Stimulated activated naive B cell treated with anti-CD40 and anti-IgM and Interleukin-4, amounts not matched to agents 10 μg/mL and 1 μg/mL and 100 μg/mL, for 72 hours (primary cell): Measurements from ENCODE around the gene ZNF236.

ENCODE experiments used
- ATAC-seq, 2 donors: fragments of 150-1000 bp; cut with Tn5 transposase; replicated peaks; 2 replicates each; pipeline ENCODE4 v1.10.0; 2021; ENCODE audit warnings: moderate library complexity in 1 of 2
- DNase-seq: peaks from one replicate; pipeline ENCODE4 v3.0.0; 2021
- H3K27ac Mint-ChIP-seq: one replicate; pipeline ENCODE4 v1.8.0; 2022; ENCODE audit warnings: mild to moderate bottlenecking, mixed read lengths
- H3K27me3 Mint-ChIP-seq, 2 donors: one replicate each; pipeline ENCODE4 v1.8.0; 2022; ENCODE audit warnings: mixed read lengths in 2 of 2
- H3K36me3 Mint-ChIP-seq, 2 donors: one replicate each; pipeline ENCODE4 v1.8.0; 2022; ENCODE audit warnings: mixed read lengths in 2 of 2, mild to moderate bottlenecking in 1 of 2
- H3K4me1 Mint-ChIP-seq, 2 donors: one replicate each; pipeline ENCODE4 v1.8.0; 2022; ENCODE audit warnings: mixed read lengths in 2 of 2, mild to moderate bottlenecking in 1 of 2
- H3K4me3 Mint-ChIP-seq, 2 donors: one replicate each; pipeline ENCODE4 v1.8.0; 2022; ENCODE audit warnings: mild to moderate bottlenecking in 2 of 2, mixed read lengths in 2 of 2, moderate library complexity in 1 of 2
- H3K9me3 Mint-ChIP-seq, 2 donors: one replicate each; pipeline ENCODE4 v1.8.0; 2022; ENCODE audit warnings: mixed read lengths in 2 of 2, mild to moderate bottlenecking in 1 of 2

Gene ZNF236

GRCh38 chr18:76920974-76921373 is 98.6 kb downstream of the ZNF236 start:
- Mint-ChIP-seq H3K27ac (no peak overlapping the region), H3K4me3 (no peak overlapping the region), H3K36me3 (peaks cover 51 to 54% of the 10 kb centered on the region in 2 donors), H3K9me3 (no peaks in the 10 kb centered on the region), H3K27me3 (no peaks in the 10 kb centered on the region), H3K4me1 (peaks cover 9 to 17% of the 10 kb centered on the region in 2 donors)
- DNase-seq (no peak), ATAC-seq (no peak)

GRCh38 chr18:76922107-76922506 is 99.8 kb downstream of the ZNF236 start:
- peak overlapping the region in 1 of 2 donors; percentile 18 for H3K4me3 Mint-ChIP-seq
- no peaks in the 10 kb centered on the region for H3K9me3 Mint-ChIP-seq
- ATAC-seq, result peak; percentile 100
- H3K4me1 Mint-ChIP-seq, result peaks cover 9 to 17% of the 10 kb centered on the region in 2 donors
- peaks cover 53 to 59% of the 10 kb centered on the region in 2 donors for H3K36me3 Mint-ChIP-seq
- peak overlapping the region; percentile 72 for H3K27ac Mint-ChIP-seq
- peak; percentile 47 for DNase-seq
- H3K27me3 Mint-ChIP-seq, result no peaks in the 10 kb centered on the region

GRCh38 chr18:76923485-76924085 is 101.2 kb downstream of the ZNF236 start:
- Mint-ChIP-seq H3K27me3 (no peaks in the 10 kb centered on the region), H3K4me1 (peaks cover 10 to 20% of the 10 kb centered on the region in 2 donors)
- no peak for ATAC-seq

GRCh38 chr18:76925501-76925900 is 103.1 kb downstream of the ZNF236 start:
- no peak overlapping the region for H3K27ac Mint-ChIP-seq
- peaks cover 13 to 23% of the 10 kb centered on the region in 2 donors for H3K4me1 Mint-ChIP-seq
- H3K27me3 Mint-ChIP-seq, result no peaks in the 10 kb centered on the region
- H3K9me3 Mint-ChIP-seq, result no peaks in the 10 kb centered on the region
- ATAC-seq (no peak), DNase-seq (no peak)
- no peak overlapping the region for H3K4me3 Mint-ChIP-seq
- peaks cover 47 to 52% of the 10 kb centered on the region in 2 donors for H3K36me3 Mint-ChIP-seq

More at GRCh38 chr18:76923485-76924085, 101.2 kb downstream of the ZNF236 start:
- no peak for DNase-seq
- no peak overlapping the region for H3K4me3 Mint-ChIP-seq
- H3K27ac Mint-ChIP-seq, result no peak overlapping the region
- peaks cover 51 to 55% of the 10 kb centered on the region in 2 donors for H3K36me3 Mint-ChIP-seq
- no peaks in the 10 kb centered on the region for H3K9me3 Mint-ChIP-seq

- Mint-ChIP-seq H3K36me3 (peaks cover 36 to 44% of the 10 kb centered on the region in 2 donors), H3K9me3 (no peaks in the 10 kb centered on the region), H3K27me3 (no peaks in the 10 kb centered on the region), H3K4me1 (peaks cover 5 to 9% of the 10 kb centered on the region in 2 donors), H3K4me3 (no peak overlapping the region), H3K27ac (no peak overlapping the region)
- DNase-seq, result no peak
- no peak for ATAC-seq
These were observed 104.9 kb downstream of the ZNF236 start for GRCh38 chr18:76927223-76927725.

- DNase-seq, result no peak
- H3K4me1 Mint-ChIP-seq, result peaks cover 6 to 9% of the 10 kb centered on the region in 2 donors
- no peak overlapping the region for H3K4me3 Mint-ChIP-seq
- peak overlapping the region; percentile 16 for H3K27ac Mint-ChIP-seq
- H3K36me3 Mint-ChIP-seq, result peaks cover 44 to 49% of the 10 kb centered on the region in 2 donors
- ATAC-seq, result no peak
- H3K27me3 Mint-ChIP-seq, result no peaks in the 10 kb centered on the region
- no peaks in the 10 kb centered on the region for H3K9me3 Mint-ChIP-seq
These were observed 106.0 kb downstream of the ZNF236 start for GRCh38 chr18:76928179-76928868.

GRCh38 chr18:76931171-76931570 is 108.8 kb downstream of the ZNF236 start:
- Mint-ChIP-seq H3K27me3 (no peaks in the 10 kb centered on the region), H3K9me3 (no peaks in the 10 kb centered on the region), H3K4me1 (peaks cover 6 to 9% of the 10 kb centered on the region in 2 donors), H3K4me3 (no peak overlapping the region), H3K36me3 (peaks cover 35 to 50% of the 10 kb centered on the region in 2 donors), H3K27ac (no peak overlapping the region)
- ATAC-seq, result no peak
- DNase-seq, result no peak

GRCh38 chr18:76932026-76932819 is 109.9 kb downstream of the ZNF236 start:
- Mint-ChIP-seq H3K4me3 (no peak overlapping the region), H3K36me3 (peaks cover 32 to 50% of the 10 kb centered on the region in 2 donors)

GRCh38 chr18:76935722-76936337 is 113.5 kb downstream of the ZNF236 start:
- Mint-ChIP-seq H3K4me3 (no peak overlapping the region), H3K9me3 (no peaks in the 10 kb centered on the region), H3K27me3 (no peaks in the 10 kb centered on the region), H3K27ac (no peak overlapping the region), H3K36me3 (peaks cover 34 to 54% of the 10 kb centered on the region in 2 donors), H3K4me1 (peaks cover 0 to 9% of the 10 kb centered on the region in 2 donors)
- DNase-seq (no peak), ATAC-seq (no peak)

More at GRCh38 chr18:76932026-76932819, 109.9 kb downstream of the ZNF236 start:
- Mint-ChIP-seq H3K4me1 (peaks cover 6 to 9% of the 10 kb centered on the region in 2 donors), H3K9me3 (no peaks in the 10 kb centered on the region), H3K27ac (peak overlapping the region; percentile 59), H3K27me3 (no peaks in the 10 kb centered on the region)
- ATAC-seq (no peak), DNase-seq (no peak)

GRCh38 chr18:76936877-76937276 is 114.5 kb downstream of the ZNF236 start:
- no peak overlapping the region for H3K27ac Mint-ChIP-seq
- no peaks in the 10 kb centered on the region for H3K27me3 Mint-ChIP-seq
- no peaks in the 10 kb centered on the region for H3K9me3 Mint-ChIP-seq
- peaks cover 0 to 9% of the 10 kb centered on the region in 2 donors for H3K4me1 Mint-ChIP-seq
- DNase-seq, result no peak
- H3K4me3 Mint-ChIP-seq, result no peak overlapping the region
- H3K36me3 Mint-ChIP-seq, result peaks cover 32 to 54% of the 10 kb centered on the region in 2 donors
- ATAC-seq, result no peak

GRCh38 chr18:76937597-76937996 is 115.2 kb downstream of the ZNF236 start:
- no peaks in the 10 kb centered on the region for H3K9me3 Mint-ChIP-seq
- peaks cover 26 to 49% of the 10 kb centered on the region in 2 donors for H3K36me3 Mint-ChIP-seq
- H3K27me3 Mint-ChIP-seq, result no peaks in the 10 kb centered on the region
- no peak overlapping the region for H3K4me3 Mint-ChIP-seq
- no peak for ATAC-seq
- no peak overlapping the region for H3K27ac Mint-ChIP-seq
- H3K4me1 Mint-ChIP-seq, result peaks cover 0 to 6% of the 10 kb centered on the region in 2 donors
- DNase-seq, result no peak

GRCh38 chr18:76938619-76939018 is 116.3 kb downstream of the ZNF236 start:
- peak overlapping the region; percentile 20 for H3K27ac Mint-ChIP-seq

GRCh38 chr18:76941284-76941683 is 118.9 kb downstream of the ZNF236 start:
- no peak overlapping the region for H3K4me3 Mint-ChIP-seq
- peaks cover 0 to 6% of the 10 kb centered on the region in 2 donors for H3K9me3 Mint-ChIP-seq

More at GRCh38 chr18:76938619-76939018, 116.3 kb downstream of the ZNF236 start:
- no peak overlapping the region for H3K4me3 Mint-ChIP-seq
- no peaks in the 10 kb centered on the region for H3K9me3 Mint-ChIP-seq
- H3K4me1 Mint-ChIP-seq, result peaks cover 0 to 4% of the 10 kb centered on the region in 2 donors
- no peaks in the 10 kb centered on the region for H3K27me3 Mint-ChIP-seq
- peaks cover 21 to 46% of the 10 kb centered on the region in 2 donors for H3K36me3 Mint-ChIP-seq
- DNase-seq (no peak), ATAC-seq (peak in 1 of 2 donors; percentile 74)

More at GRCh38 chr18:76941284-76941683, 118.9 kb downstream of the ZNF236 start:
- Mint-ChIP-seq H3K4me1 (peaks cover 0 to 6% of the 10 kb centered on the region in 2 donors), H3K27ac (no peak overlapping the region), H3K36me3 (peaks cover 20 to 47% of the 10 kb centered on the region in 2 donors), H3K27me3 (no peaks in the 10 kb centered on the region)
- DNase-seq (no peak), ATAC-seq (no peak)
